Heart right ventricle (tissue), 16 donors: ENCODE data around the gene EFCAB6. TPM values are rescaled to one million over a fixed set of nuclear protein-coding genes. Genes with fewer than 3 reads are reported as not detected.
A peak's percentile ranks its signal among the peaks of the same experiment; 100 is the strongest.

Source experiments
- ATAC-seq, 8 donors: fragments of 200-7000 bp; cut with Tn5 transposase; one replicate each; pipeline ENCODE4 v1.9.1; 2020; ENCODE audit warnings: mild to moderate bottlenecking in 8 of 8, moderate library complexity in 8 of 8, moderate number of reproducible peaks in 1 of 8
- DNase-seq, 2 donors: peaks; one replicate each; pipeline ENCODE4 v3.0.0-alpha.2; 2020
- H3K27ac ChIP-seq, 10 donors: fragments of 200-600 bp; sonication (generic) in 2 of 10; one replicate each; pipeline versions ENCODE4 v1.5.0 to v1.8.0; 2020 to 2022; ENCODE audit warnings: mild to moderate bottlenecking in 3 of 10
- H3K27me3 ChIP-seq, 7 donors: fragments of 200-600 bp; one replicate each; pipeline ENCODE4 v1.8.0; 2021 to 2022; ENCODE audit warnings: mild to moderate bottlenecking in 2 of 7
- H3K36me3 ChIP-seq, 9 donors: fragments of 200-600 bp; sonication (generic) in 1 of 9; one replicate each; pipeline versions ENCODE4 v1.5.0 to v1.8.0; 2020 to 2022; ENCODE audit warnings: mild to moderate bottlenecking in 2 of 9
- H3K4me1 ChIP-seq, 9 donors: fragments of 200-600 bp; sonication (generic) in 1 of 9; one replicate each; pipeline versions ENCODE4 v1.5.0 to v1.8.0; 2020 to 2022; ENCODE audit warnings: mild to moderate bottlenecking in 4 of 9
- H3K4me3 ChIP-seq, 10 donors: fragments of 200-600 bp; sonication (generic) in 2 of 10; one replicate each; pipeline versions ENCODE4 v1.5.0 to v1.8.0; 2020 to 2022; ENCODE audit warnings: mild to moderate bottlenecking in 7 of 10, moderate library complexity in 2 of 10
- H3K9me3 ChIP-seq, 11 donors: fragments of 200-600 bp in 10 of 11; sonication (generic) in 2 of 11; one replicate each; pipeline versions ENCODE4 v1.5.0 to v1.8.0; 2013 to 2022; ENCODE audit warnings: mild to moderate bottlenecking in 2 of 11, control low read depth in 1 of 11, moderate library complexity in 1 of 11
- CTCF ChIP-seq, 9 donors: fragments of 200-600 bp; sonication (generic) in 2 of 9; IDR thresholded peaks; one replicate each; pipeline versions ENCODE4 v1.5.0 to v1.8.0; 2021 to 2022; ENCODE audit warnings: antibody characterized with exemption in 9 of 9, mild to moderate bottlenecking in 5 of 9, moderate library complexity in 1 of 9
- WGBS, 2 donors: extraction: QIAGEN DNeasy Blood & Tissue Kit; methylation state at CpG; one replicate each; pipeline ENCODE4 v1.1.7; 2013; ENCODE audit warnings: inconsistent platforms in 1 of 2; 5-methylcytosine and 5-hydroxymethylcytosine counted together
- intact Hi-C, 10 donors: fragments of 100-400 bp; cut with DNase I; formaldehyde crosslinking; loops; one replicate each; pipeline versions ENCODE4 v1.11.1 to v1.14.2; 2022
- polyA plus RNA-seq, 2 donors: library from polyadenylated mRNA; stranded (reverse); fragments of 200-250 nt; gene quantifications; one replicate each; pipeline ENCODE4 v1.2.3, GENCODE V29; 2013
- total RNA-seq, 10 donors: library from RNA; stranded (reverse); fragmentation: NEBNext Ultra II Directional in 3 of 10; extraction: Animal tissue kit (Norgen Biotek cat#: 25700) in 3 of 10; gene quantifications; one replicate each; pipeline versions ENCODE4 v1.2.1 to v1.2.4, GENCODE V29; 2021 to 2023
- donor health status: Arrhythmogenic right ventricular cardiomyopathy.
- donor health status: ischemic (EF 13 %, LVEDD 7.1; RV severe dilation, severe dysfunction).
- donor health status: healthy with polysubstance abuse.
- donor health status: DM: no; HTN: yes; CAD: no.
- donor health status: DM: no; HTN: no; CAD: no.
- donor health status: ischemic (EF 25% LVEDD 6.9; RV normal size, moderate dysfunction).
- donor health status: ischemic (EF 25% LVEDD 5.7; RV mildly dilated, moderate dysfunction).
- donor health status: healthy.
- donor health status: DM: yes; HTN: yes; CAD: no.
- donor health status: Ischemic cardiomyopathy.
- donor health status: ischemic (EF 35%, LVEDD 5.7; RV mildly dilated, moderate dysfunction).
- donor health status: nonischemic (EF 11% LVEDD 7.7; RV severe dilation, severe dysfunction).
- donor health status: DM: yes; HTN: yes; CAD: no.
- donor health status: PGD.
- donor health status: ischemic (EF 29% LVEDD 5.4; RV normal size, mild dysfunction).
- donor health status: nonischemic (EF 23%, LVEDD 6.1; RV moderate dilation, normal function).

EFCAB6 gene
- total and polyA plus RNA-seq, 12 donors, result 0.25 to 4.3 (median 1.8) TPM

GRCh38 chr22:43726322-43726721, 85.8 kb downstream of the EFCAB6 start:
- ATAC-seq (peak in 7 of 8 donors; percentile 47 to 75 (median 58)), DNase-seq (no peak)
- H3K4me3 ChIP-seq, result no peak overlapping the region
- H3K9me3 ChIP-seq, result no peaks in the 10 kb centered on the region
- peaks cover 0 to 23% (median 7%) of the 10 kb centered on the region in 9 donors for H3K4me1 ChIP-seq
- no peak for TF ChIP-seq CTCF (IDR thresholded peaks at IDR 0.05)
- H3K27me3 ChIP-seq, result no peaks in the 10 kb centered on the region
- H3K27ac ChIP-seq, result peak overlapping the region in 7 of 10 donors; percentile 12 to 40 (median 29)
- intact Hi-C loops, result no loop called here
- H3K36me3 ChIP-seq, result no peaks in the 10 kb centered on the region

GRCh38 chr22:43723816-43724215, 88.3 kb downstream of the EFCAB6 start:
- no peak for TF ChIP-seq CTCF (IDR thresholded peaks at IDR 0.05)
- H3K36me3 ChIP-seq, result no peaks in the 10 kb centered on the region
- no peaks in the 10 kb centered on the region for H3K27me3 ChIP-seq
- H3K4me3 ChIP-seq, result no peak overlapping the region
- intact Hi-C loops, result no loop called here
- DNase-seq (no peak), ATAC-seq (no peak)
- H3K4me1 ChIP-seq, result peaks cover 0 to 27% (median 7%) of the 10 kb centered on the region in 9 donors
- H3K9me3 ChIP-seq, result no peaks in the 10 kb centered on the region
- no peak overlapping the region for H3K27ac ChIP-seq
- 58 to 75% methylated on average over 3 of the region's 3 CpGs for WGBS, 2 donors

GRCh38 chr22:43722444-43722843, 89.7 kb downstream of the EFCAB6 start:
- no peak for TF ChIP-seq CTCF (IDR thresholded peaks at IDR 0.05)
- Histone ChIP-seq H3K4me3 (no peak overlapping the region), H3K4me1 (peaks cover 0 to 27% (median 7%) of the 10 kb centered on the region in 9 donors), H3K36me3 (no peaks in the 10 kb centered on the region), H3K9me3 (no peaks in the 10 kb centered on the region), H3K27me3 (no peaks in the 10 kb centered on the region), H3K27ac (no peak overlapping the region)
- no peak for ATAC-seq
- WGBS, 2 donors, result 88 to 89% methylated on average over 5 of the region's 5 CpGs
- intact Hi-C loops, result no loop called here
- DNase-seq, result no peak

- ATAC-seq (no peak), DNase-seq (no peak)
- Histone ChIP-seq H3K36me3 (peaks cover 0 to 8% (median 0%) of the 10 kb centered on the region in 9 donors), H3K4me1 (peaks cover 0 to 16% (median 3%) of the 10 kb centered on the region in 9 donors), H3K4me3 (no peak overlapping the region), H3K27me3 (no peaks in the 10 kb centered on the region), H3K9me3 (no peaks in the 10 kb centered on the region), H3K27ac (no peak overlapping the region)
- WGBS, 2 donors, result 71 to 74% methylated on average over 1 of the region's 1 CpG
- intact Hi-C loops, result no loop called here
- TF ChIP-seq CTCF (IDR thresholded peaks at IDR 0.05), result no peak
Observed at GRCh38 chr22:43720716-43721115, 91.4 kb downstream of the EFCAB6 start.
